K562 (cell line): ENCODE results near the gene PAX8. TPM values are rescaled to one million over a fixed set of nuclear protein-coding genes. Genes with fewer than 3 reads are reported as not detected.

ENCODE experiments used
- ATAC-seq: fragments of 200-7000 bp; cut with Tn5 transposase; 3 replicates; pipeline ENCODE4 v1.9.1; 2020; ENCODE audit warnings: moderate library complexity
- BruUV-seq: library from RNA; stranded (reverse); fragments of 400-500 nt; replicated peaks from 2 replicates; lab custom pipeline; 2021; lab: Mats Ljungman, UMichigan
- CTCF ChIA-PET: fragments of 300-600 bp; formaldehyde crosslinking; extraction: SDS; loops from one replicate; lab custom pipeline; 2021; ENCODE audit warnings: low intra/inter-chr PET ratio; lab: Yijun Ruan, JAX
- POLR2A ChIA-PET: fragments of 300-600, 350-650 bp; sonication (Branson Sonifier 250); formaldehyde crosslinking; extraction: SDS; loops from one replicate; lab custom pipeline; 2021; ENCODE audit warnings: antibody characterized with exemption, inconsistent platforms; lab: Yijun Ruan, JAX
- DNase-seq, 4 experiments: peaks; one replicate each; pipeline versions ENCODE4 v3.0.0 to v3.0.0-alpha.2; 2011 to 2018; ENCODE audit warnings: low spot score in 3 of 4, mixed read lengths in 3 of 4; ENCODE audit errors: extremely low read depth in 1 of 4
- FAIRE-seq: peaks from 2 replicates; lab custom pipeline; 2011; peaks lifted over from hg19 to GRCh38; lab: Jason Lieb, UNC
- H2AFZ ChIP-seq: 2 replicates; pipeline ENCODE4 v1.6.0; 2011; ENCODE audit warnings: low read depth, low read length, control low read depth, inconsistent platforms
- H3K27ac ChIP-seq: fragments of 200-600 bp; 3 replicates; pipeline ENCODE4 v1.8.0; 2011; ENCODE audit warnings: low read depth, mild to moderate bottlenecking, control low read depth, inconsistent platforms, low read length, moderate library complexity, mixed read lengths; ENCODE audit errors: extremely low read depth
- H3K27me3 ChIP-seq, 2 experiments: fragments of 300-600 bp in 1 of 2; 2 replicates in 1 of 2; 3 replicates in 1 of 2; pipeline versions ENCODE4 v1.6.0 to v1.8.0; 2011; ENCODE audit warnings: inconsistent platforms in 2 of 2, low read length in 2 of 2, mild to moderate bottlenecking in 1 of 2, mixed read lengths in 1 of 2, moderate library complexity in 1 of 2; ENCODE audit not compliant: control insufficient read depth in 2 of 2, insufficient read depth in 2 of 2
- H3K36me3 ChIP-seq: fragments of 300-600 bp; 3 replicates; pipeline ENCODE4 v1.8.0; 2011; ENCODE audit warnings: mild to moderate bottlenecking, low read length, inconsistent platforms; ENCODE audit not compliant: control insufficient read depth, insufficient read depth
- H3K4me1 ChIP-seq, 2 experiments: fragments of 200-600 bp in 1 of 2; replicated peaks in 1 of 2; 2 replicates in 1 of 2; 3 replicates in 1 of 2; pipeline versions ENCODE4 v1.5.1 to v1.8.0; 2011; ENCODE audit warnings: inconsistent platforms in 2 of 2, low read length in 2 of 2, mild to moderate bottlenecking in 1 of 2, mixed read lengths in 1 of 2, moderate library complexity in 1 of 2; ENCODE audit not compliant: control insufficient read depth in 2 of 2, insufficient read depth in 2 of 2
- H3K4me2 ChIP-seq: 2 replicates; pipeline ENCODE4 v1.6.1; 2011; ENCODE audit warnings: low read length, control low read depth, inconsistent platforms, mixed read lengths; ENCODE audit not compliant: insufficient read depth
- H3K4me3 ChIP-seq: fragments of 200-600 bp; sonication (generic), shearing (Covaris generic); 2 replicates; pipeline ENCODE4 v1.5.1; 2016; ENCODE audit warnings: control low read depth, inconsistent platforms
- H3K79me2 ChIP-seq: fragments of 200-600 bp; 3 replicates; pipeline ENCODE4 v1.8.0; 2011; ENCODE audit warnings: low read length, inconsistent platforms; ENCODE audit not compliant: control insufficient read depth, insufficient read depth
- H3K9ac ChIP-seq, 2 experiments: 2 replicates each; pipeline versions ENCODE4 v1.6.0 to v1.6.1; 2011; ENCODE audit warnings: low read depth in 2 of 2, low read length in 2 of 2, control low read depth in 1 of 2, inconsistent platforms in 1 of 2, mild to moderate bottlenecking in 1 of 2, mixed read lengths in 1 of 2; ENCODE audit not compliant: insufficient read depth in 1 of 2
- H3K9me1 ChIP-seq: one replicate; pipeline ENCODE4 v1.6.0; 2011; ENCODE audit warnings: inconsistent platforms, mild to moderate bottlenecking, low read length, moderate library complexity; ENCODE audit not compliant: control insufficient read depth, insufficient read depth
- H3K9me3 ChIP-seq: replicated peaks from 2 replicates; pipeline ENCODE4 v1.5.1; 2011; ENCODE audit warnings: low read depth, low read length, inconsistent platforms; ENCODE audit not compliant: control insufficient read depth, insufficient read depth
- H4K20me1 ChIP-seq: replicated peaks from 2 replicates; pipeline ENCODE4 v1.6.1; 2011; ENCODE audit warnings: low read length, inconsistent platforms, mixed read lengths; ENCODE audit not compliant: control insufficient read depth, insufficient read depth
- CREBBP ChIP-seq: IDR thresholded peaks from one replicate; pipeline ENCODE4 v1.6.1; 2012; ENCODE audit warnings: low read depth, mild to moderate bottlenecking, control low read depth, inconsistent platforms, low read length
- CXXC5 ChIP-seq: fragments of 250-450 bp; sonication (Bioruptor Pico); IDR thresholded peaks from 2 replicates; pipeline ENCODE4 v1.8.0; 2022; ENCODE audit warnings: inconsistent platforms, mild to moderate bottlenecking, moderate library complexity
- SOX6 ChIP-seq: fragments of 450-650 bp; IDR thresholded peaks from 2 replicates; pipeline ENCODE4 v1.6.1; 2014; ENCODE audit warnings: mild to moderate bottlenecking
- ZKSCAN1 ChIP-seq: fragments of 150-350 bp; IDR thresholded peaks from 2 replicates; pipeline ENCODE4 v1.6.1; 2016; ENCODE audit warnings: low read depth, low read length
- WGBS: fragments of 100-300 bp; shearing (Covaris generic); methylation state at CpG from one replicate; pipeline ENCODE4 v1.1.6; 2016; ENCODE audit warnings: low coverage, mixed read lengths; ENCODE audit not compliant: insufficient coverage; ENCODE audit errors: missing lambda C conversion rate; 5-methylcytosine and 5-hydroxymethylcytosine counted together
- in situ Hi-C: fragments of 300-500 bp; cut with MboI; formaldehyde crosslinking; loops from 4 replicates; pipeline ENCODE4 v1.15.0; 2018; ENCODE audit warnings: inconsistent platforms, mixed read lengths
- intact Hi-C: fragments of 100-400 bp; cut with micrococcal nuclease; formaldehyde crosslinking; loops from 2 replicates; pipeline ENCODE4 v1.14.2; 2022
- polyA plus RNA-seq, 8 experiments: library from polyadenylated mRNA; depleted of rRNA in 4 of 8; stranded (reverse) in 5 of 8; unstranded in 3 of 8; fragments of >200 nt; fragmentation: Nextera tagmentation in 2 of 8; fragmentation: Illumina TruSeq in 1 of 8; extraction: Ambion mirVana in 2 of 8; extraction: Trizol in 1 of 8; gene quantifications; 2 replicates each; pipeline versions ENCODE4 v1.2.1 to v1.2.3, GENCODE V29; 2011 to 2014; ENCODE audit warnings: inconsistent platforms in 1 of 8, missing spikeins in 1 of 8
- total RNA-seq, 7 experiments: library from RNA; depleted of rRNA in 6 of 7; stranded (reverse); fragments of >200 nt in 6 of 7; fragmentation: Illumina TruSeq in 2 of 7; extraction: Trizol in 2 of 7; gene quantifications; 2 replicates each; pipeline versions ENCODE4 v1.2.1 to v1.2.3, GENCODE V29; 2011 to 2021; ENCODE audit warnings: low replicate concordance in 1 of 7
- TF ChIP-seq, protein P1 (sequence below): fragments of 250-450 bp; sonication (Bioruptor Pico); IDR thresholded peaks from 2 replicates; pipeline ENCODE4 v1.4.0; 2020; ENCODE audit warnings: mild to moderate bottlenecking, moderate library complexity, borderline replicate concordance
- TF ChIP-seq, protein P2 (sequence below): sonication (generic); formaldehyde crosslinking; IDR thresholded peaks from 2 replicates; pipeline ENCODE4 v1.5.0; 2020; ENCODE audit warnings: missing genetic modification reagents
- TF ChIP-seq, protein P3 (sequence below): fragments of 450-650 bp; IDR thresholded peaks from 2 replicates; pipeline ENCODE4 v1.7.1; 2018; ENCODE audit warnings: mild to moderate bottlenecking, low read depth; ENCODE audit not compliant: partially characterized antibody
- TF ChIP-seq, protein P4 (sequence below), 2 experiments: IDR thresholded peaks in 1 of 2; conservative IDR thresholded peaks in 1 of 2; 2 replicates each; pipeline ENCODE4 v1.6.1; 2016; ENCODE audit warnings: low read depth in 2 of 2, mild to moderate bottlenecking in 1 of 2, missing compliant biosample characterization in 1 of 2, missing genetic modification characterization in 1 of 2, moderate library complexity in 1 of 2

The PAX8 gene
- total and polyA plus RNA-seq, 9 of the 15 experiments (the other 6 are each of a cell fraction or from before 2014, with no cell fraction given), result 0.13 to 2.1 (median 0.51) TPM

DNA sequence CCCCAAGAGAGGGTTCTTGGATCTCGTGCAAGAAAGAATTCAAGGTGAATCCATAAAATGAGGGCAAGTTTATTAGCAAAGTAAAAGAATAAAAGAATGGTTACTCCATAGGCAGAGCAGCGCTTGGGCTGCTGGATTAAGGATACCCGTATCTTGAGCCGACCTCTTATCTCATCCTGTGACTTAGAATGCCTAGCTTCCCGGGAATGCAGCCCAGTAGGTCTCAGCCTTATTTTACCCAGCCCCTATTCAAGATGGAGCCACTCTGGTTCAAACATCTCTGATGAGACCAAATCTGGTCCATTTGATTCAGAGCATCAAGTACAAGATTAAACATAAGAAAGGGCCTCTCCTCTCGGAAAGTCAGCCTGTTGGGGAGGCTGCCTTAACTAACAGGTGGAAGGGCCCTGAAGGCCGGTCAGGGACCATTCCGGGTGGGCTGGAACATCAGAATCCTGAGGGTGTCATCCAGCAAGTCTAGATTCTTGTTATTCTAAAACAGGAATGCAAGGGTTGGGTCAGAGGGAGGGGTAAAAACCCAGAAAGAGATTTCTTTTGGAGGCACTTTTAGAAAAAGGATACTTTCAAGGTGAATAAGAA lies 99.2 kb downstream of the PAX8 start:
- Histone ChIP-seq H3K79me2 (peaks cover 19% of the 10 kb centered on the region), H3K9me1 (peaks cover 12% of the 10 kb centered on the region), H3K36me3 (peaks cover 49% of the 10 kb centered on the region; the same call in 2 of the 3 replicates), H2AFZ (no peak overlapping the region), H3K9me3 (no peaks in the 10 kb centered on the region), H4K20me1 (peaks cover 13% of the 10 kb centered on the region), H3K4me1 (peaks cover 36 to 37% of the 10 kb centered on the region in 2 experiments; a peak in 4 of 5 replicates), H3K27ac (no peak overlapping the region), H3K4me2 (peak overlapping the region; percentile 5; the same call in 1 of the 2 replicates), H3K9ac (peak overlapping the region; percentile 12 to 87; a peak in 2 of 4 replicates), H3K4me3 (no peak overlapping the region), H3K27me3 (no peaks in the 10 kb centered on the region)
- ChIA-PET CTCF (no interaction called here), POLR2A (interaction anchor here (0.6 kb wide), 1 partner anchor 182 kb away, joined by 4 read pairs; no protein-coding TSS in a partner anchor)
- DNase-seq (no peak), ATAC-seq (no peak), FAIRE-seq (no peak)
- in situ Hi-C loops (no loop called here), intact Hi-C loops (no loop called here)
- BruUV-seq, result no TSS peak
- 75% methylated on average over 8 of the region's 8 CpGs for WGBS
- TF ChIP-seq ZKSCAN1 (no peak), CXXC5 (0 out of 2 replicates have a peak, but pooled peaks have one; percentile 12), CREBBP (no peak), SOX6 (no peak)
- TF ChIP-seq, protein P1, sequence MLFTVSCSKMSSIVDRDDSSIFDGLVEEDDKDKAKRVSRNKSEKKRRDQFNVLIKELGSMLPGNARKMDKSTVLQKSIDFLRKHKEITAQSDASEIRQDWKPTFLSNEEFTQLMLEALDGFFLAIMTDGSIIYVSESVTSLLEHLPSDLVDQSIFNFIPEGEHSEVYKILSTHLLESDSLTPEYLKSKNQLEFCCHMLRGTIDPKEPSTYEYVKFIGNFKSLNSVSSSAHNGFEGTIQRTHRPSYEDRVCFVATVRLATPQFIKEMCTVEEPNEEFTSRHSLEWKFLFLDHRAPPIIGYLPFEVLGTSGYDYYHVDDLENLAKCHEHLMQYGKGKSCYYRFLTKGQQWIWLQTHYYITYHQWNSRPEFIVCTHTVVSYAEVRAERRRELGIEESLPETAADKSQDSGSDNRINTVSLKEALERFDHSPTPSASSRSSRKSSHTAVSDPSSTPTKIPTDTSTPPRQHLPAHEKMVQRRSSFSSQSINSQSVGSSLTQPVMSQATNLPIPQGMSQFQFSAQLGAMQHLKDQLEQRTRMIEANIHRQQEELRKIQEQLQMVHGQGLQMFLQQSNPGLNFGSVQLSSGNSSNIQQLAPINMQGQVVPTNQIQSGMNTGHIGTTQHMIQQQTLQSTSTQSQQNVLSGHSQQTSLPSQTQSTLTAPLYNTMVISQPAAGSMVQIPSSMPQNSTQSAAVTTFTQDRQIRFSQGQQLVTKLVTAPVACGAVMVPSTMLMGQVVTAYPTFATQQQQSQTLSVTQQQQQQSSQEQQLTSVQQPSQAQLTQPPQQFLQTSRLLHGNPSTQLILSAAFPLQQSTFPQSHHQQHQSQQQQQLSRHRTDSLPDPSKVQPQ (CRISPR knock-in tag), result no peak
- TF ChIP-seq, protein P2, sequence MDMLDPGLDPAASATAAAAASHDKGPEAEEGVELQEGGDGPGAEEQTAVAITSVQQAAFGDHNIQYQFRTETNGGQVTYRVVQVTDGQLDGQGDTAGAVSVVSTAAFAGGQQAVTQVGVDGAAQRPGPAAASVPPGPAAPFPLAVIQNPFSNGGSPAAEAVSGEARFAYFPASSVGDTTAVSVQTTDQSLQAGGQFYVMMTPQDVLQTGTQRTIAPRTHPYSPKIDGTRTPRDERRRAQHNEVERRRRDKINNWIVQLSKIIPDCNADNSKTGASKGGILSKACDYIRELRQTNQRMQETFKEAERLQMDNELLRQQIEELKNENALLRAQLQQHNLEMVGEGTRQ (CRISPR knock-in tag), result no peak
- TF ChIP-seq, protein P3, sequence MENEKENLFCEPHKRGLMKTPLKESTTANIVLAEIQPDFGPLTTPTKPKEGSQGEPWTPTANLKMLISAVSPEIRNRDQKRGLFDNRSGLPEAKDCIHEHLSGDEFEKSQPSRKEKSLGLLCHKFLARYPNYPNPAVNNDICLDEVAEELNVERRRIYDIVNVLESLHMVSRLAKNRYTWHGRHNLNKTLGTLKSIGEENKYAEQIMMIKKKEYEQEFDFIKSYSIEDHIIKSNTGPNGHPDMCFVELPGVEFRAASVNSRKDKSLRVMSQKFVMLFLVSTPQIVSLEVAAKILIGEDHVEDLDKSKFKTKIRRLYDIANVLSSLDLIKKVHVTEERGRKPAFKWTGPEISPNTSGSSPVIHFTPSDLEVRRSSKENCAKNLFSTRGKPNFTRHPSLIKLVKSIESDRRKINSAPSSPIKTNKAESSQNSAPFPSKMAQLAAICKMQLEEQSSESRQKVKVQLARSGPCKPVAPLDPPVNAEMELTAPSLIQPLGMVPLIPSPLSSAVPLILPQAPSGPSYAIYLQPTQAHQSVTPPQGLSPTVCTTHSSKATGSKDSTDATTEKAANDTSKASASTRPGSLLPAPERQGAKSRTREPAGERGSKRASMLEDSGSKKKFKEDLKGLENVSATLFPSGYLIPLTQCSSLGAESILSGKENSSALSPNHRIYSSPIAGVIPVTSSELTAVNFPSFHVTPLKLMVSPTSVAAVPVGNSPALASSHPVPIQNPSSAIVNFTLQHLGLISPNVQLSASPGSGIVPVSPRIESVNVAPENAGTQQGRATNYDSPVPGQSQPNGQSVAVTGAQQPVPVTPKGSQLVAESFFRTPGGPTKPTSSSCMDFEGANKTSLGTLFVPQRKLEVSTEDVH, result no peak
- TF ChIP-seq, protein P4, sequence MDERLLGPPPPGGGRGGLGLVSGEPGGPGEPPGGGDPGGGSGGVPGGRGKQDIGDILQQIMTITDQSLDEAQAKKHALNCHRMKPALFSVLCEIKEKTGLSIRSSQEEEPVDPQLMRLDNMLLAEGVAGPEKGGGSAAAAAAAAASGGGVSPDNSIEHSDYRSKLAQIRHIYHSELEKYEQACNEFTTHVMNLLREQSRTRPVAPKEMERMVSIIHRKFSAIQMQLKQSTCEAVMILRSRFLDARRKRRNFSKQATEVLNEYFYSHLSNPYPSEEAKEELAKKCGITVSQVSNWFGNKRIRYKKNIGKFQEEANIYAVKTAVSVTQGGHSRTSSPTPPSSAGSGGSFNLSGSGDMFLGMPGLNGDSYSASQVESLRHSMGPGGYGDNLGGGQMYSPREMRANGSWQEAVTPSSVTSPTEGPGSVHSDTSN (CRISPR knock-in tag; IDR thresholded peaks at IDR 0.05; ENCODE audit: low read depth), result no peak
- TF ChIP-seq, protein P4 (tag; conservative IDR thresholded peaks at IDR 0.05; ENCODE audit: low read depth), result no peak
